Smooth muscle cell of the umbilical artery (primary cell): ENCODE results near the gene DALRD3. TPM values are rescaled to one million over a fixed set of nuclear protein-coding genes. Genes with fewer than 3 reads are reported as not detected.

Experiments
- total RNA-seq: library from RNA; depleted of rRNA; stranded (reverse); fragments of >200 nt; gene quantifications from 2 replicates; pipeline ENCODE4 v1.2.3, GENCODE V29; 2014

Gene DALRD3
- total RNA-seq = 34.7 and 37.9 TPM in 2 replicates

GRCh38 chr3:49017971-49018706, at the start of gene DALRD3:
Gene DALRD3, minus strand, starts transcription at chr3:49018580. Its CDS starts 16 bp downstream, at chr3:49018564.

GRCh38 chr3:49028673-49029562, 10.5 kb upstream of the DALRD3 start, which contains the start of gene IMPDH2:
Gene IMPDH2, minus strand, starts transcription at chr3:49029398. Its CDS starts 48 bp downstream, at chr3:49029350.

GRCh38 chr3:49021813-49022687, 3.7 kb upstream of the DALRD3 start, which contains the start of gene NDUFAF3:
Gene NDUFAF3, plus strand, starts transcription at chr3:49022121. Its CDS starts 24 bp downstream, at chr3:49022145.

GRCh38 chr3:49007068-49007770, 11.2 kb downstream of the DALRD3 start, which contains the start of gene WDR6:
Gene WDR6, plus strand, starts transcription at chr3:49007391. Its CDS starts 41 bp downstream, at chr3:49007432.

GRCh38 chr3:48989796-48990635, 28.4 kb downstream of the DALRD3 start, which contains the start of gene P4HTM:
Gene P4HTM, plus strand, starts transcription at chr3:48990241. Its CDS starts 16 bp downstream, at chr3:48990257.

Other genes starting within 250 kb of the DALRD3 start
- 35.0 and 46.6 TPM in 2 replicates for gene PRKAR2A, start 170.7 kb downstream of the DALRD3 start, total RNA-seq
- gene SLC25A20, start 119.7 kb downstream of the DALRD3 start, total RNA-seq = 21.6 and 31.8 TPM in 2 replicates
- 65.9 and 78.8 TPM in 2 replicates for gene ARIH2, start 99.7 kb downstream of the DALRD3 start, total RNA-seq
- 34.6 and 43.9 TPM in 2 replicates for gene P4HTM, start 28.3 kb downstream of the DALRD3 start, total RNA-seq
- 75.4 and 123 TPM in 2 replicates for gene WDR6, start 11.2 kb downstream of the DALRD3 start, total RNA-seq
- gene NDUFAF3, start 3.5 kb upstream of the DALRD3 start, total RNA-seq = 56.0 and 65.3 TPM in 2 replicates
- gene IMPDH2, start 10.8 kb upstream of the DALRD3 start, total RNA-seq = 181 and 209 TPM in 2 replicates
- 41.0 and 55.7 TPM in 2 replicates for gene QRICH1, start 75.5 kb upstream of the DALRD3 start, total RNA-seq
- gene QARS1, start 86.2 kb upstream of the DALRD3 start, total RNA-seq = 237 and 281 TPM in 2 replicates
- 35.3 and 57.3 TPM in 2 replicates for gene USP19, start 102.2 kb upstream of the DALRD3 start, total RNA-seq
- gene LAMB2, start 114.5 kb upstream of the DALRD3 start, total RNA-seq = 896 and 1,055 TPM in 2 replicates
- gene CCDC71, start 147.8 kb upstream of the DALRD3 start, total RNA-seq = 15.1 and 19.7 TPM in 2 replicates
- gene KLHDC8B, start 153.0 kb upstream of the DALRD3 start, total RNA-seq = 9.5 and 15.7 TPM in 2 replicates